Hepatocyte (in vitro differentiated cells): ENCODE data around the gene TANGO6.

ENCODE experiments used
- EZH2phosphoT487 ChIP-seq: fragments of 200-600 bp; sonication (generic); IDR thresholded peaks from one replicate; pipeline ENCODE4 v1.6.1; 2018; ENCODE audit warnings: antibody characterized with exemption, mild to moderate bottlenecking, low read depth, moderate library complexity; ENCODE audit not compliant: unreplicated experiment, severe bottlenecking
- TF ChIP-seq, protein P1 (sequence below): fragments of 200-600 bp; sonication (generic); IDR thresholded peaks from 2 replicates; pipeline ENCODE4 v1.5.1; 2016; ENCODE audit warnings: antibody characterized with exemption, mild to moderate bottlenecking; ENCODE audit not compliant: poor library complexity

DNA sequence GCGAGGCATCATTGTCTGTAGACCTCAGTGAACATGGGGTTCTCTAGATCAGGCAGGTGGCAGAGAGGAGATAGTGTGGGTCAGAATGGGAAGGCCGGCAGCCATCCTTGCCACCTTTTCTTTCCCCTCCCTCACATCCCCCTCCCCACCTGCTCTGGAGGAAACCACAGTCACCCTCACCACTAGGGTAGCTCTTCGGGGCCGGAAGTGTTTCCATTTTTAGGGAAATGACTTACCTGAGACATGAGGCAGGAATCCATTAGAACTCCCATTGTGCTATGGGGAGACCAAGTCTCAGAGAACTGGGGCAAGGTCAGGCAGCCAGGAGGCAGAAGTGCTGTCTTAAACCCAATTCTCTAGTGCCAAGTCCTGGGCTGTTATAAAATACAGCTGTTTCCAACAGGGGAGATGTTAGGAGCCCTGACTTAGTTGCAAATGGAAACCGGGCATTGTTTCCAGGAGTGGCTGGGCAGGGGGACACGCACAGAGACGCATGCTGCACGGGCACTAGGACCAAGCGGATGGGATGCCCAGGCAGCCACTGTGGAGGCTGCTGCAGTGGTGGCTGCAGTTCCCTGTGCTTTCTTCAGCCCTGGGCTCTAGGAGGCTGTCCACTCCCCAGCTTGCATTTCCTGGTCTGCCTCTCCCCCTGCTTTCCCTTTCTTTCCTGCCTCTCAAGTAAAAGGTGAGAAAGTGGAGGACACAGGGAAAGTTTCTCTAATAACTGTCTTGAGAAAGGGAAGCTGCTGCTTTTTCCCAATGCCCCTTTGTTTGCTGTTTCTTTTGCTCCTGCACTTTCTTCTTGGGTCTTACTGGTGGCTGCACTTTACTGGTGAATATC lies 265.0 kb downstream of the TANGO6 start:
- TF ChIP-seq, protein P1, sequence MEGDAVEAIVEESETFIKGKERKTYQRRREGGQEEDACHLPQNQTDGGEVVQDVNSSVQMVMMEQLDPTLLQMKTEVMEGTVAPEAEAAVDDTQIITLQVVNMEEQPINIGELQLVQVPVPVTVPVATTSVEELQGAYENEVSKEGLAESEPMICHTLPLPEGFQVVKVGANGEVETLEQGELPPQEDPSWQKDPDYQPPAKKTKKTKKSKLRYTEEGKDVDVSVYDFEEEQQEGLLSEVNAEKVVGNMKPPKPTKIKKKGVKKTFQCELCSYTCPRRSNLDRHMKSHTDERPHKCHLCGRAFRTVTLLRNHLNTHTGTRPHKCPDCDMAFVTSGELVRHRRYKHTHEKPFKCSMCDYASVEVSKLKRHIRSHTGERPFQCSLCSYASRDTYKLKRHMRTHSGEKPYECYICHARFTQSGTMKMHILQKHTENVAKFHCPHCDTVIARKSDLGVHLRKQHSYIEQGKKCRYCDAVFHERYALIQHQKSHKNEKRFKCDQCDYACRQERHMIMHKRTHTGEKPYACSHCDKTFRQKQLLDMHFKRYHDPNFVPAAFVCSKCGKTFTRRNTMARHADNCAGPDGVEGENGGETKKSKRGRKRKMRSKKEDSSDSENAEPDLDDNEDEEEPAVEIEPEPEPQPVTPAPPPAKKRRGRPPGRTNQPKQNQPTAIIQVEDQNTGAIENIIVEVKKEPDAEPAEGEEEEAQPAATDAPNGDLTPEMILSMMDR: no peak
- no peak for TF ChIP-seq EZH2phosphoT487
